ENCODE results near the gene CHRNA7. TPM values are rescaled to one million over a fixed set of nuclear protein-coding genes. Genes with fewer than 3 reads are reported as not detected.

Gene CHRNA7
- total RNA-seq, 1 experiment from 2014 or later, result 3.8 TPM

- DNase-seq, result no peak
- Histone ChIP-seq H3K4me3 (ENCODE audit: insufficient read depth, low read depth, low read length) (no peak overlapping the region), H3K36me3 (replicated peaks; ENCODE audit: control insufficient read depth, insufficient read depth, low read length) (no peaks in the 10 kb centered on the region), H3K27me3 (ENCODE audit: control insufficient read depth, insufficient read depth, low read length) (peaks cover 12% of the 10 kb centered on the region)
These were observed 5.0 kb downstream of the CHRNA7 start for GRCh38 chr15:32035285-32035684.

DNA sequence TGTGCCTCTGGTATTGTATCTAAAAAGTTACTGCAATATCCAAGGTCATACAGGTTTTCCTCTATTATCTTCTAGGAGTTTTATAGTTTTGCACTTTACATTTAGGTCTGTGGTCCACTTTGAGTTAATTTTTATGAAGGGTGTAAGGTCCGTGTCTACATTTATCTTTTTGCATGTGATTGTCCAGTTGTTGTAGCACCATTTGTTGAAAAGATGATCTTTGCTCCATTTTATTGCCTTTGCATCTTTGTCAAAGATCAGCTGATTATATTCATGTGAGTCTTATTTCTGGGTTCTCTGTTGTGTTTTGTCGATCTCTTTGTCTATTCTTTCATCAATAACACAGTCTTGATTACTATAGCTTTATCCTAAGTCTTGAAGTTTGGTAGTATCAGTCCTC lies 6.7 kb downstream of the CHRNA7 start:
- H3K27me3 ChIP-seq (ENCODE audit: control insufficient read depth, insufficient read depth, low read length), result peaks cover 1% of the 10 kb centered on the region; the same call in 1 of the 2 replicates
- H3K36me3 ChIP-seq (replicated peaks; ENCODE audit: control insufficient read depth, insufficient read depth, low read length), result no peaks in the 10 kb centered on the region
- no peak overlapping the region for H3K4me3 ChIP-seq (ENCODE audit: insufficient read depth, low read depth, low read length)
- no peak for DNase-seq

GRCh38 chr15:32041294-32041693 lies 11.0 kb downstream of the CHRNA7 start:
- Histone ChIP-seq H3K27me3 (ENCODE audit: control insufficient read depth, insufficient read depth, low read length) (no peaks in the 10 kb centered on the region), H3K4me3 (ENCODE audit: insufficient read depth, low read depth, low read length) (no peak overlapping the region), H3K36me3 (replicated peaks; ENCODE audit: control insufficient read depth, insufficient read depth, low read length) (no peaks in the 10 kb centered on the region)
- DNase-seq, result peak; percentile 26

DNA sequence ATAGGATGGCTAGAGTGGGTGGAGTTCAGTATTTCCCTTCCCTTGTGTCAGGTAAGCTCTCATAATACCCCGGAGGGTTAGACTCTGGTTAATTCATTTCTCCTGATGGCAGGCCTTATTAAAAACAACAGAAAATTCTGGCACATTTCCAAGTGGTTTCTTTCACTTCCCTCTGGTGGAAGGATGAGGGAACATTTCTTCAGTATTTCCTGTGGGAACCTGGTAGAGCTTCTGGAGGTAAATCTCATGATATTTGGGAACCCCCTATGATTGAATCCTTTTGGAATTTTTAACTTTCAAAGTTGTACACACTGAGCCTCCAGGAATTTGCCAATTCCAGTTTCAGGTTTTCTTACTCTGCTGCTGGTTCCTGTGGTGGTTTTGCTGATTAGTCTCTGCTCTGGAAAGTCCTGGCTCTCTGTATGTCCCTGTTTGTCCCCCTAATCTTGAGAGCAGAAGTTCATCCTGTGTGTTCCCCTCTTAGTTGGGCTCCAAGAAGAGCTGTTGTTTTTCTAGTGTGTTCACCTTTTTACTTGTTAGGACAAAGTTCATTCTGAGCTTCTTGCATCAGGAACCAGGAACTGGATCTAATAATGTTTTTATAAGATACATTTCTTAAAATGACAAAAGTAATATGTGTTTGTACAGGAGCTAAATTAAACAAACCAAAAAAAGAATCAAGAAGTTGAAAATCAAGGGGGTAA lies 12.1 kb downstream of the CHRNA7 start:
- no peak overlapping the region for H3K4me3 ChIP-seq (ENCODE audit: insufficient read depth, low read depth, low read length)
- no peak for DNase-seq
- no peaks in the 10 kb centered on the region for H3K27me3 ChIP-seq (ENCODE audit: control insufficient read depth, insufficient read depth, low read length)
- H3K36me3 ChIP-seq (replicated peaks; ENCODE audit: control insufficient read depth, insufficient read depth, low read length), result no peaks in the 10 kb centered on the region

DNA sequence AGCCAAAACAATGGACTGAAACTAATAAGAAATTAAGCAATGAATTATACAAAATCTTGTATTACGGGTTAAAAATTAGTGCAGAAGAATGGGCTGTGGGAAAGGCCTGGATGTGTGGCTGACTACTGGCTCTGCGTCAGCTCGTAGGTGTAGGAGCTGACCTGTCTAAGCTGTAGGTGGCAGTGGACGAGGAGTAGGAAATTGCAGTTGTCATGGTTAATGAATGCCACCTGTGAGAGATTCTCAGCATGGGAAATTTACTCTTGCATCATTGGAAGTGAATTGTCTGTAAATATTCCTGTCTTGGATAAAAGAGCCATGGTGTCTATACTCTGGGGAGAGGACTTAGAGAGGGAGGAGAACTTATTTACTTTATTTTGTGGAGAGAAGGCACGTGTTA lies 23.4 kb downstream of the CHRNA7 start:
- H3K36me3 ChIP-seq (replicated peaks; ENCODE audit: control insufficient read depth, insufficient read depth, low read length), result no peaks in the 10 kb centered on the region
- no peaks in the 10 kb centered on the region for H3K27me3 ChIP-seq (ENCODE audit: control insufficient read depth, insufficient read depth, low read length)
- H3K4me3 ChIP-seq (ENCODE audit: insufficient read depth, low read depth, low read length), result no peak overlapping the region
- peak; percentile 24 for DNase-seq

- H3K4me3 ChIP-seq (ENCODE audit: insufficient read depth, low read depth, low read length), result no peak overlapping the region
- no peak for DNase-seq
- H3K27me3 ChIP-seq (ENCODE audit: control insufficient read depth, insufficient read depth, low read length), result no peaks in the 10 kb centered on the region
- H3K36me3 ChIP-seq (replicated peaks; ENCODE audit: control insufficient read depth, insufficient read depth, low read length), result no peaks in the 10 kb centered on the region
These were observed 27.6 kb downstream of the CHRNA7 start for GRCh38 chr15:32057876-32058425.

GRCh38 chr15:32060706-32061105 lies 30.4 kb downstream of the CHRNA7 start:
- DNase-seq, result no peak
- Histone ChIP-seq H3K36me3 (replicated peaks; ENCODE audit: control insufficient read depth, insufficient read depth, low read length) (no peaks in the 10 kb centered on the region), H3K4me3 (ENCODE audit: insufficient read depth, low read depth, low read length) (no peak overlapping the region), H3K27me3 (ENCODE audit: control insufficient read depth, insufficient read depth, low read length) (no peaks in the 10 kb centered on the region)

GRCh38 chr15:32067115-32067514 lies 36.8 kb downstream of the CHRNA7 start:
- DNase-seq, result no peak
- H3K4me3 ChIP-seq (ENCODE audit: insufficient read depth, low read depth, low read length), result no peak overlapping the region
- H3K36me3 ChIP-seq (replicated peaks; ENCODE audit: control insufficient read depth, insufficient read depth, low read length), result no peaks in the 10 kb centered on the region
- H3K27me3 ChIP-seq (ENCODE audit: control insufficient read depth, insufficient read depth, low read length), result no peaks in the 10 kb centered on the region

DNA sequence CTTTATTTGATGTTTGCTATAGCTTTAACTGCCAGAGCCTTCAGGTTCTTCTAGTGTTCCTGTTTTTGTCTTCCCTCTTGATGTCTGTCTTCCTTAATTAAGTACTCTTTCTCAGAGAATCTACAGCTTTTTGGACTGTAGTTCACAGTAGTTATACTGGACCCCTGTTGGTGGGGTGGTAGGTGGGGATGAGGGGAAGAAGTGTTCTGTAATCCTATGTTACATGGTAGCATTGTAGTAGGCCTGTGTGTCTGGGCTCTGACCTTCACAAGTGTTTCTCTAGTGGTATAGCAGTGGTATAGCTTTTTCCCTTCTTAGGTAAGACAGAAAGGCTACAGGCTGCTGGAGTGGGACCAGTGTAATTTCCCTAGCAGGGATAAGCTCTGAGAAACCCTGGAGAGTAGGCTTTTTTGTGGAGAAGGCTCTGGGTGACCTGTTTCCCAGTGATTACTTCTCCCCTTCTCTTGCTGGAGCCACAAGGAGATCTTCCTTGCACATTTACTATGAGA lies 59.6 kb downstream of the CHRNA7 start:
- DNase-seq, result no peak
- H3K36me3 ChIP-seq (replicated peaks; ENCODE audit: control insufficient read depth, insufficient read depth, low read length), result no peaks in the 10 kb centered on the region
- no peaks in the 10 kb centered on the region for H3K27me3 ChIP-seq (ENCODE audit: control insufficient read depth, insufficient read depth, low read length)
- H3K4me3 ChIP-seq (ENCODE audit: insufficient read depth, low read depth, low read length), result no peak overlapping the region

- DNase-seq, result peak; percentile 63
- Histone ChIP-seq H3K36me3 (replicated peaks; ENCODE audit: control insufficient read depth, insufficient read depth, low read length) (no peaks in the 10 kb centered on the region), H3K27me3 (ENCODE audit: control insufficient read depth, insufficient read depth, low read length) (no peaks in the 10 kb centered on the region), H3K4me3 (ENCODE audit: insufficient read depth, low read depth, low read length) (no peak overlapping the region)
These were observed 61.4 kb downstream of the CHRNA7 start for GRCh38 chr15:32091505-32092380.

DNA sequence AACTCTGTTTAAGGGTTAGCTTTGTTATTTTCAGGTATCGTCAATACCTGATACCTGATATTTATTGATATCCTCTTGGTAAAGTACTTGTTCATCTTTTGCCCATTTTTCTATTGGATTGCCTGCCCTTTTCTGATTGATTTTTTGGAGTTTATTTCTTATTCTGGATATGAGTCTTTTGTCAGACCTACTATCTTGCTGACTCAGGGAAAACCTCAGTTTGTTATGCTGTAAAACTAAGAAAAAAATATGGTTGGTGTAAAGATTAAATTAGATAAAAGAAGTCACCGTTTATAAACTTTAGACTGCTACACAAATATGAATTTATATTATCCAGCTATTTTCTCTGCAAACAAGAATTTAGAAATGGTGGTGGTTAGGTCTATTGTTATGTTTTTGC lies 65.9 kb downstream of the CHRNA7 start:
- Histone ChIP-seq H3K4me3 (ENCODE audit: insufficient read depth, low read depth, low read length) (no peak overlapping the region), H3K27me3 (ENCODE audit: control insufficient read depth, insufficient read depth, low read length) (no peaks in the 10 kb centered on the region), H3K36me3 (replicated peaks; ENCODE audit: control insufficient read depth, insufficient read depth, low read length) (no peaks in the 10 kb centered on the region)
- DNase-seq, result no peak

DNA sequence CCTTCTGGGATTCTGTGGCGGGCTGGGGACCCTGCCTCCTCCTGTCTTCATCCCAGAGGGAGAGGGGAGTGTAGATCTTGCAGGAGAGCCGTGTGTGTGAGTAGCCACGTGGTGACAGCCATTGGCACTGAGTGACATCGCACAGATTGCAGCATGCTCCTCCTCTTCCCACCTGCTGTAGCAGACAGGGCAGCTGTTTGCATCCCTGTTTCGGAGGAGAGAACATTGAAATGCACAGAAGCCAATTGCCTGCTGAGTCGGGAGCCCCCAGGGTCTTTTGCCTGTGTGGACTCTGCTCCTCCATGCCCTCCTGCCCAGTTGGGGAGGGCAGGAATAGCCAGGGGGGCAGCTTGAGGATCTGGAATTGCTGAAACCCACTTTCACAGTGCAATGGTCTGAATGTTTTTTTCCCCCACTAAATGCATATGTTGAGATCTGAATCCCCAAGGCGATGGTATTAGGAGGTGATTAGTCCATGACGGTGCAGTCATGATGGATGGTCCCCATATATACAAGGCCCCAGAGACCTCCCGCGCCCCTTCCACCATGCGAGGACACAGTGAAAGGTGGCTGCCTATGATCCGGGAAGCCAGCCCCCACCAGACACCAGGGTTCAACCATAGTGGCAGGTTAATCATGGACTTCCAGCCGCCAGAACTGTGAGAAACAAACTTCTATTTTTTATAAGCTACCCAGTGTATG lies 66.8 kb downstream of the CHRNA7 start:
- Histone ChIP-seq H3K27me3 (ENCODE audit: control insufficient read depth, insufficient read depth, low read length) (no peaks in the 10 kb centered on the region), H3K4me3 (ENCODE audit: insufficient read depth, low read depth, low read length) (no peak overlapping the region), H3K36me3 (replicated peaks; ENCODE audit: control insufficient read depth, insufficient read depth, low read length) (no peaks in the 10 kb centered on the region)
- DNase-seq, result no peak

DNA sequence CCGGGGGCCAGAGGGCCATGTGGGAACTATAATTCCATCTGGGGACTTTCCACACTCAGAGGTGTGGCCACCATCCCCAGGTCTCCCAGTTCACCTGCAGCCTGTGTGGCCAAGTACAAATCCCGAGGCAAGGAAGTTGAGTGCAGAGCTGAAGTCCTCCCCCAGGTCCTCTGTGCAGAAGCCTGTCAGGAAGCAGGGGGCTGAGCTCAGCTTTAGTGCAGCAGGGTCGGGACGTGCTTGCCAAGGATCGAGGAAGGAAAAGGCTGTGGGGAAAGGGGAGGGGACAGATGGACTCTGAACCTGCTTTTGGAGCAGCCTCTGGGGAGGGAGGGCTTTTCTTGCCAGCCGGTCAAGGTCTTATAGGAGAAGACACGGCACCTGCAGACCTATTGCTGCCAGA lies 67.7 kb downstream of the CHRNA7 start:
- no peak for DNase-seq
- Histone ChIP-seq H3K27me3 (ENCODE audit: control insufficient read depth, insufficient read depth, low read length) (no peaks in the 10 kb centered on the region), H3K36me3 (replicated peaks; ENCODE audit: control insufficient read depth, insufficient read depth, low read length) (no peaks in the 10 kb centered on the region), H3K4me3 (ENCODE audit: insufficient read depth, low read depth, low read length) (no peak overlapping the region)

DNA sequence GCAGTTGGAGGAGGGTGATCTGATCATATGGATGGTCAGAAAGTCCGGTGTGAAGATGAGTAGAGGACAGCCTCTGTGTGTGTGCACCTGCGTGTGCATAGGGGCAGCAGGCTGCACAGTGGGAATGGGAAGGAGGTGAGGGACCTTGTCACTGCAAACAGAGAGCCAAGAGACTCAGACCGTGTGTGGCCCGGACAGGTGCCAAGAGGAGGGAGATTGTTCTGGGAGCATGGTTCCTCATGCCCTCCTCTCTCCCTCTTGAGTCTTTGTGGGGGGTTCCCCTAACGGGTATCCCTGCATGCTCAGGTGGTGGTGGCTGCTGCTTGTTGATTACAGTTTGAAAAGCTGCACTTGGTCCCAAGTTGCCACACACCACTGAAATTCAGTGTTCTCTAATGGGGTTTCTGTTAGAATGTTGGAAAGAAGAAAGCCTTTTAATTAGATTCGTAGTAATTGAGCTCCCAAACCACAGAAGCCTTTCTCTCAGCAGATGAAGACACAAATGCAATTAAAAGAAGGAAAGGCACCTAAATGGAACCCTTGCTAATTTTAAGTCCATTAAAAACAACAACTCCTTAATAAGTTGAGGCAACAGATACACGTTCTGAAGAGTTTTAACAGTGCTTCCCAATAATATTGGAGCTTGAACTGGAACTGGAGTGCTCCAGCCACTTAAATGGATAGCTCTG lies 68.9 kb downstream of the CHRNA7 start:
- no peaks in the 10 kb centered on the region for H3K36me3 ChIP-seq (replicated peaks; ENCODE audit: control insufficient read depth, insufficient read depth, low read length)
- no peak for DNase-seq
- no peak overlapping the region for H3K4me3 ChIP-seq (ENCODE audit: insufficient read depth, low read depth, low read length)
- no peaks in the 10 kb centered on the region for H3K27me3 ChIP-seq (ENCODE audit: control insufficient read depth, insufficient read depth, low read length)

Measured in H7 (cell line).